Smooth muscle cell (in vitro differentiated cells): Measurements from ENCODE around the gene SCNM1. TPM values are rescaled to one million over a fixed set of nuclear protein-coding genes. Genes with fewer than 3 reads are reported as not detected.
"Not testable (repeated sequence)": the region's sequence is repeated elsewhere in the genome, so short reads cannot be mapped to it uniquely, and the experiment has no call there.

Source experiments
- DNase-seq: peaks from one replicate; lab custom pipeline; 2025; ENCODE audit not compliant: unreplicated experiment; lab: John Stamatoyannopoulos, UW
- H2AFZ ChIP-seq: fragments of 200-600 bp; sonication (generic); 2 replicates; pipeline ENCODE4 v1.6.0; 2016; ENCODE audit warnings: antibody characterized with exemption, low read depth, mild to moderate bottlenecking
- H3F3A ChIP-seq: fragments of 200-600 bp; sonication (generic); 2 replicates; pipeline ENCODE4 v1.6.0; 2017; ENCODE audit warnings: antibody characterized with exemption, low read depth
- H3K27ac ChIP-seq: fragments of 200-600 bp; sonication (generic); 2 replicates; pipeline ENCODE4 v1.5.1; 2016; ENCODE audit warnings: low read depth, mild to moderate bottlenecking
- H3K27me3 ChIP-seq: fragments of 200-600 bp; sonication (generic); 2 replicates; pipeline ENCODE4 v1.6.1; 2016; ENCODE audit warnings: low read depth, mild to moderate bottlenecking
- H3K36me3 ChIP-seq: fragments of 200-600 bp; sonication (generic); 2 replicates; pipeline ENCODE4 v1.5.1; 2016; ENCODE audit warnings: low read depth
- H3K4me1 ChIP-seq: fragments of 200-600 bp; sonication (generic); 2 replicates; pipeline ENCODE4 v1.5.1; 2016; ENCODE audit warnings: low read depth
- H3K4me2 ChIP-seq: fragments of 200-600 bp; sonication (generic); 2 replicates; pipeline ENCODE4 v1.6.0; 2016; ENCODE audit warnings: mild to moderate bottlenecking
- H3K4me3 ChIP-seq: fragments of 200-600 bp; sonication (generic); 2 replicates; pipeline ENCODE4 v1.5.1; 2016; ENCODE audit warnings: mild to moderate bottlenecking
- H3K79me2 ChIP-seq: fragments of 200-600 bp; sonication (generic); 2 replicates; pipeline ENCODE4 v1.6.0; 2016; ENCODE audit warnings: low read depth, mild to moderate bottlenecking
- H3K9ac ChIP-seq: fragments of 200-600 bp; sonication (generic); 2 replicates; pipeline ENCODE4 v1.6.0; 2016; ENCODE audit warnings: low read depth
- H3K9me3 ChIP-seq: fragments of 200-600 bp; sonication (generic); replicated peaks from 2 replicates; pipeline ENCODE4 v1.5.1; 2016; ENCODE audit warnings: low read depth
- H4K20me1 ChIP-seq: fragments of 200-600 bp; sonication (generic); 2 replicates; pipeline ENCODE4 v1.6.0; 2016; ENCODE audit warnings: low read depth
- CTCF ChIP-seq: fragments of 200-600 bp; sonication (generic); IDR thresholded peaks from 2 replicates; pipeline ENCODE4 v1.5.1; 2017; ENCODE audit warnings: borderline replicate concordance, mild to moderate bottlenecking, antibody characterized with exemption; ENCODE audit not compliant: insufficient read depth, poor library complexity, severe bottlenecking
- WGBS: methylation state at CpG from one replicate; pipeline ENCODE4 v1.1.7; 2016; ENCODE audit warnings: low lambda C conversion rate; 5-methylcytosine and 5-hydroxymethylcytosine counted together
- polyA plus RNA-seq: library from polyadenylated mRNA; unstranded; fragments of >200 nt; fragmentation: Nextera tagmentation; extraction: Ambion mirVana; gene quantifications from 2 replicates; pipeline ENCODE4 v1.2.1, GENCODE V29; 2016
- total RNA-seq: library from RNA; depleted of rRNA; stranded (reverse); fragments of >200 nt; gene quantifications from 2 replicates; pipeline ENCODE4 v1.2.3, GENCODE V29; 2014

Gene SCNM1
- total and polyA plus RNA-seq, 2 experiments from 2014 or later: 49.7 to 94.8 TPM

GRCh38 chr1:151199873-151200581 lies 34.1 kb downstream of the SCNM1 start:
- peak; percentile 3 for DNase-seq
- no peaks in the 10 kb centered on the region for H3K27me3 ChIP-seq
- peaks cover 12% of the 10 kb centered on the region for H3K4me1 ChIP-seq
- H3K4me3 ChIP-seq: peak overlapping the region; percentile 85
- H3K9ac ChIP-seq: peak overlapping the region; percentile 96
- no peaks in the 10 kb centered on the region for H3K36me3 ChIP-seq
- H3F3A ChIP-seq: peaks cover 6% of the 10 kb centered on the region
- no peaks in the 10 kb centered on the region for H3K9me3 ChIP-seq
- peaks cover 56% of the 10 kb centered on the region for H4K20me1 ChIP-seq
- H3K79me2 ChIP-seq: peaks cover 58% of the 10 kb centered on the region
- H2AFZ ChIP-seq: no peak overlapping the region
- no peak for TF ChIP-seq CTCF
- under 1% methylated on average over 11 of the region's 11 CpGs for WGBS
- H3K4me2 ChIP-seq: peak overlapping the region; percentile 91
- peak overlapping the region; percentile 97 for H3K27ac ChIP-seq

GRCh38 chr1:151205381-151205965 lies 39.5 kb downstream of the SCNM1 start:
- 91% methylated on average over 12 of the region's 12 CpGs for WGBS
- not testable (repeated sequence) for H3F3A ChIP-seq, H3K27ac ChIP-seq, H3K4me2 ChIP-seq, H3K9me3 ChIP-seq, H3K27me3 ChIP-seq, H3K4me1 ChIP-seq, H3K36me3 ChIP-seq, DNase-seq, H2AFZ ChIP-seq, H3K9ac ChIP-seq, H3K4me3 ChIP-seq
- Histone ChIP-seq H3K79me2 (peaks cover 99% of the 10 kb centered on the region), H4K20me1 (peaks cover 100% of the 10 kb centered on the region)

GRCh38 chr1:151210830-151211229 lies 44.9 kb downstream of the SCNM1 start:
- WGBS: 93% methylated on average over 1 of the region's 1 CpG
- Histone ChIP-seq H3F3A (no peaks in the 10 kb centered on the region), H3K4me1 (peaks cover 3% of the 10 kb centered on the region), H3K79me2 (peaks cover 99% of the 10 kb centered on the region), H3K27ac (peak overlapping the region; percentile 60), H2AFZ (no peak overlapping the region), H3K9ac (no peak overlapping the region), H3K9me3 (no peaks in the 10 kb centered on the region), H3K4me2 (no peak overlapping the region), H3K36me3 (peaks cover 6% of the 10 kb centered on the region), H3K27me3 (no peaks in the 10 kb centered on the region), H3K4me3 (no peak overlapping the region), H4K20me1 (peaks cover 100% of the 10 kb centered on the region)
- no peak for TF ChIP-seq CTCF
- no peak for DNase-seq

DNA sequence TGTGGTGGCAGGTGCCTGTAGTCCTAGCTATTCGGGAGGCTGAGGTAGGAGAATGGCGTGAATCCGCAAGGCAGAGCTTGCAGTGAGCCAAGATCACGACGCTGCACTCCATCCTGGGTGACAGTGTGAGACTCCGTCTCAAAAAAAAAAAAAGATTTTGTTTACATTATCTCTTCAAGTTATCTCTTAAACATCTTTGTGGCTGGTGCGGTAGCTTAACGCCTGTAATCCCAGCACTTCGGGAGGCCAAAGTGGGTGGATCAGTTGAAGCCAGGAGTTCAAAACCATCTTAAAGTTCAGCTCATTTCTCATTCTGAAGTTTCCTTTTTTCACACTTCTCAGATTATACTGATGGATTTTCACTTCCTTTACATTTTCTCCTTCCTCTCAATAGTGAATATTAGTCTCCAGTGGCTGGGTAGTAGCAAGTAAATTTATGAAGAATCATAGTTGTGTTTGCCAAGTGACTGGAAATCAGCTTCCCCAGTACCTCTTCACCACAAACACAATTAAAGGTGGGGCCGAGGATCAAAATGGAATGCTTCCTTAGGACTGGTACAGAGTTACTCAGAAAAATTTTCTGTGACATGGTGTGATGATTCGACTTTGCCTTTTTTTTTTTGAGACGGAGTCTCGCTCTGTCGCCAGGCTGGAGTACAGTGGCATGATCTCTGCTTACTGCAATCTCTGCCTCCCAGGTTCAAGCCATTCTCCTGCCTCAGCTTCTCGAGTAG lies 46.2 kb downstream of the SCNM1 start:
- peak overlapping the region; percentile 26 for H3K4me2 ChIP-seq
- no peak for TF ChIP-seq CTCF
- no peak overlapping the region for H3K4me3 ChIP-seq
- H2AFZ ChIP-seq: no peak overlapping the region
- H3K9me3 ChIP-seq: no peaks in the 10 kb centered on the region
- no peak overlapping the region for H3K9ac ChIP-seq
- peak overlapping the region; percentile 66 for H3K27ac ChIP-seq
- no peak for DNase-seq
- H4K20me1 ChIP-seq: peaks cover 100% of the 10 kb centered on the region
- WGBS: 64% methylated on average over 15 of the region's 15 CpGs
- H3K4me1 ChIP-seq: peaks cover 3% of the 10 kb centered on the region
- no peaks in the 10 kb centered on the region for H3K36me3 ChIP-seq
- H3F3A ChIP-seq: no peaks in the 10 kb centered on the region
- peaks cover 98% of the 10 kb centered on the region for H3K79me2 ChIP-seq
- no peaks in the 10 kb centered on the region for H3K27me3 ChIP-seq
